GM21619 (cell line): ENCODE measurements around the gene HDGFL2.

Source experiments
- ATAC-seq: cut with Tn5 transposase; IDR thresholded peaks from one replicate; pipeline ENCODE4 v1.9.1; 2021; ENCODE audit not compliant: unreplicated experiment

The HDGFL2 gene

DNA sequence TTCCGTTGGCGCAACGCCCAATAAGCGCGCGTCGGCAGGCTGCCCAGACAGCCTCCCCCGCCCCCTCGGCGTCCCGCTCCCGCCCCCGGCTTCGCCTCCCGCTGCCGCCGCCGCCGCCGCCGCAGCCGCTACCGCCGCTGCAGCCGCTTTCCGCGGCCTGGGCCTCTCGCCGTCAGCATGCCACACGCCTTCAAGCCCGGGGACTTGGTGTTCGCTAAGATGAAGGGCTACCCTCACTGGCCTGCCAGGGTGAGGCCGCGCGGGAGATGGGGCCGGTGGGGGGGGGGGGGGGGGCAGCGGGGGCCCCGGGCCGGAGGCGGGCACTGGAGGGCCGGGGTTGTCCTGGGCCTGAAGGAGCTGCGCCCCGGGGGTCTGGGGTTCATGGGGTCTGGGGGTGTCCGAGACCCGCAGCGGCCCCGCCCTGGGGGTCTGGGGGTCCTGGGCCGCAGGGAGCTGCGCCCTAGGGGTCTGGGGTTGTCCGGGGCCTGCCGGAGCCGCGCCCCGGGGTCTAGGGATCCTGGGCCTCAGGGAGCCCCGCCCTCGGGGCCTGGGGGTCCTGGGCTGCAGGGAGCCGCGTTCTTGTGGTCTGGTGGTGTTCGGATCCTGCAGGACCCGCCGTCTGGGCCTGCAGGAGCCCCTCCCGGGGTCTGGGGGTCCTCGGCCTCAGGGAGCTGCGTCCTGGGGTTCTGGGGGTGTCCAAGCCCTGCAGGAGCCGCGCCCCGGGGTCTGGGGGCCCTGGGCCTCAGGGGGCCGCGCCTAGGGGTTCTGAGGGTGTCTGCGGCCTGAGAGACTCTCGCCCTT lies at the start of gene HDGFL2:
TSS of gene HDGFL2 (plus strand) at position 124 of the 801 bp plus-strand sequence. CDS start at position 178, 54 bp downstream.
- no peak for ATAC-seq

DNA sequence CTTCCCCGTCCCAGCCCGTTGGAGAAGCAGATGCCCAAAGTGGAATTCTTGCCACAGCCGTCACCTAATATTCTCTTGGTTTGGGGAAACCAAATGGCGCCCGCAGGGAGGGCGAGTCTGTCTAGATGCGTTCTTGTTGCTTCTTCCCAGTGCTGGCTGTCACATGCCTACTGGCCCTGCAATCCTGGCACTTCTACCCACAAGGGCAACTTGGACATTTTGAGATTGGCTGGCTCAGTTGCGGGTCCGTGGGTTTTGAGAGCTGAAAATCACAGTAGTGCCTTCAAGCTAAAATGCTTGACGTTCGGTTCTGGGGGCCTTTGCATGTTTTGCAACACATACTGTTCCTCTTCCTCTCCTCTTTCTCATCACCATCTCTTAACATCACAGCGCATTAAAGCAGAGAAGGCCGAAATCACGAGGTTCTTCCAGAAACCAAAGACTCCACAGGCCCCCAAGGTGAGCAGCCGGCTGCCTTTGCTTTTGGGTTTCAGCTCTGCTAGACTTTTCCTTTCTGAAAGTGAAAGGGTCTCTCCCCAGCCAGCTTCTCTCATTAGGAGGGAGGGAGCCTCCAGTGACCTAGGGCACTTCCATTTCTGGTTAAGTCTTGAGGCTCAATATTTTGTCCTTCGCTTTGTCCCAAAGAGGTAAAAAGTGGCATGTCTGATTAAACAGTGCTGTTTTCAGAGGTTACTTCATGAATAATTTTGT lies 48.5 kb upstream of the HDGFL2 start:
- no peak for ATAC-seq

DNA sequence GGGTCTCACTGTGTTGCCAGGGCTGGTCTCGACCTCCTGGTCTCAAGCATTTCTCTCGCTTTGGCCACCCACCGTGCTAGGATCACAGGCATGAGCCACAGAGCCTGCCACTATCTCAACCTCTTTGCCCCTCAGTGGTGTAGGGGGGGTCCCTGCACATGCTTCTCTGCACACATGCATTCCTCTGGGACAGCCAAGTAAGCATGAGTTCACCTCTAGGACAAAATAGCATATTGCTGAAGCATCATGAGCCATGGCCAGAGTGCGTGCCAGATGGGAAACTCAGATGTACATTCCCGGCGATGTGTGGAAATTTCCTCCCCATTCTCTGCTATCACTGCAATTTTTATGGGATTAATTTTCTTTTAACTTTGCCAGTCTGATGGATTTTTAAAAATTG lies 46.6 kb upstream of the HDGFL2 start:
- no peak for ATAC-seq

DNA sequence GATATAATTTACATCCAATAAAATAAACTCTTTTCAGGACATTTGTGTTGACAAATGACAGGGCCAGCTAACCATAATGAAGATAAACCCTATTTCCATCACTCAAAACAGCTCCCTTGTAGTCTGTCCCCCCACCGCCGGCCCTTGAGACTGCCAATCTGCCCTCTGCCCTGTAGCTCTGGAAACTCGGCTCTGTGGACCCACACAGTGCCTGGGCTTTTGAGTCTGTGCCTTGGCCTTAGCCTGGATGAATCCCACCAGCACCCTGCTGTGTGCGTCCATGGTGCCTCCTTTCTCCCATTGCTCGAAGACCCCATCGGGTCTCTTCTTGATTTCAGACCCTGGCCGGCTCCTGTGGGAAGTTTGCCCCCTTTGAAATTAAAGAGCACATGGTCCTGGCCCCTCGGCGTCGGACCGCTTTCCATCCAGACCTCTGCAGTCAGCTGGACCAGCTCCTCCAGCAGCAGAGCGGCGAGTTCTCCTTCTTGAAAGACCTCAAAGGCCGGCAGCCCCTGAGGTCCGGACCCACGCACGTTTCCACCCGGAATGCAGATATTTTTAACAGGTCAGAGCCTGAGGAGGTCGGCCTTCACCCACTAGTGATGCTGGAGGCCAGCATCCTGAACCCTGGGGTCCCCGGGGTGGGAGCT lies 43.6 kb upstream of the HDGFL2 start:
- ATAC-seq = no peak

DNA sequence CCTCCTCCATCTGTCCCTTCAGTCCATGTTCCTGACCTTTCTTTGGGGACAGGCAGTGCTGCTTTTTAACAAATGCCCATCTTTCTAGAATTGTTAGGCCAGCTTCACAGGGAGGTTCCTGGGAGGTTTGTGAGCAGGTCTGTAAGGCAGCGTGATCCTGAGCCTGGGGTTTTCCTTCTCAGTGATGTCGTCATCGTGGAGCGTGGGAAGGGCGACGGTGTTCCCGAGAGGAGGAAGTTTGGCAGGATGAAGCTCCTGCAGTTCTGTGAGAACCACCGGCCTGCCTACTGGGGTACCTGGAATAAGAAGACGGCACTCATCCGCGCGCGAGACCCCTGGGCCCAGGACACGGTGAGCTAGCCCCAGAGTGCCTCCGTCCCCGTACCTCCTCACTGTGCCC lies 42.8 kb upstream of the HDGFL2 start:
- ATAC-seq = no peak

DNA sequence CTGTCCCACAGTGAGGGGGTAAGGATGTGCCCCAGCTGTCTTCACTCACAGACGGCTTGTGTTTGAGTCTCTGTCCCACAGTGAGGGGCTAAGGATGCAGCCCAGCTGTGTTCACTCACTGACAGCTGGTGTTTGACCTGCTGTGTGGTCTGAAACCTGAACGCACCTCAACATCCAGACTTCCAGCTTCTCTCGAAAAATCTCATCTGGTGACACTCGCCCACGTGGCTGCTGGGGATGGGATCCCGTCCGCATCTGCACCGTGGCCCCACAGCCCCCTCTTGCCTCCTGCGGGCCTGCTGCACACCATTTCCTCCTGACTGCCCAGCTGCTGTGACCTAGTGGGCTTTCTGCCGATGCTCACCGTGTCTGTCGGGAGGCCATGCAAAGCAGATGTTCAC lies 42.3 kb upstream of the HDGFL2 start:
- no peak for ATAC-seq

DNA sequence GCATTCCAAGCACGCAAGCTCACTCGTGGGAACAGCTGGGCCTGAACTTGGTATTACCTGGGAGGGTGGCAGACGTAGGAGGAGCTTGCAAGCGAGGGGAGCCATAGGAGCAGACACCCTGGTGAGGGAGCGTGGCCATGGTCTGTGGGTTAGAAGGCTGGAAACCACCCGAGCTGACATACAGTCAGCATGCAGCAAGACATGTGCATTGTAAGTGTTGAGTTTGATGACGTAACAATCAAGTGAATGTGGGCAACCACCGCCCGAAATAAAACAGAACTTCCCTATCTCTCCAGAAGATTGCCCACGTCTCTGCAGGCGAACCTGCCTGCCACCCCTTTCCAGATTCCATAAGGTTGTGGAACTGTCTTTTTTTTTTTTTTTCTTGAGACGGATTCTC lies 41.3 kb upstream of the HDGFL2 start:
- no peak for ATAC-seq

DNA sequence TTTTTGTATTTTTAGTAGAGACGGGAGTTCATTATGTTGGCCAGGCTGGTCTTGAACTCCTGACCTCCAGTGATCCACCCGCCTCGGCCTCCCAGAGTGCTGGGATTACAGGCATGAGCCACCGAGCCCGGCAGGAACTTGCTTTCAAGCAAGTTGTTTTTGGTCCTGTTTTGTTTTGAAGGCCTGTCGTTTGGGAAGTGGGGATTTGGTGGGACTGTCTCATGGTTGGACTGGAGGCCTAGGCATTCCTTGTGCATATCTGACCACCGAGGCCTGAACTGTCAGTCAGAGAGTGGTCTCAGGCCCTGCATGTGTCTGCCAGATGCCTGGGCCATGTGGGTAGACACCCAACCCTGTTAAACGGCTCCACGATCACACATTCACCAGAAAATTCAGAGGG lies 40.8 kb upstream of the HDGFL2 start:
- no peak for ATAC-seq

DNA sequence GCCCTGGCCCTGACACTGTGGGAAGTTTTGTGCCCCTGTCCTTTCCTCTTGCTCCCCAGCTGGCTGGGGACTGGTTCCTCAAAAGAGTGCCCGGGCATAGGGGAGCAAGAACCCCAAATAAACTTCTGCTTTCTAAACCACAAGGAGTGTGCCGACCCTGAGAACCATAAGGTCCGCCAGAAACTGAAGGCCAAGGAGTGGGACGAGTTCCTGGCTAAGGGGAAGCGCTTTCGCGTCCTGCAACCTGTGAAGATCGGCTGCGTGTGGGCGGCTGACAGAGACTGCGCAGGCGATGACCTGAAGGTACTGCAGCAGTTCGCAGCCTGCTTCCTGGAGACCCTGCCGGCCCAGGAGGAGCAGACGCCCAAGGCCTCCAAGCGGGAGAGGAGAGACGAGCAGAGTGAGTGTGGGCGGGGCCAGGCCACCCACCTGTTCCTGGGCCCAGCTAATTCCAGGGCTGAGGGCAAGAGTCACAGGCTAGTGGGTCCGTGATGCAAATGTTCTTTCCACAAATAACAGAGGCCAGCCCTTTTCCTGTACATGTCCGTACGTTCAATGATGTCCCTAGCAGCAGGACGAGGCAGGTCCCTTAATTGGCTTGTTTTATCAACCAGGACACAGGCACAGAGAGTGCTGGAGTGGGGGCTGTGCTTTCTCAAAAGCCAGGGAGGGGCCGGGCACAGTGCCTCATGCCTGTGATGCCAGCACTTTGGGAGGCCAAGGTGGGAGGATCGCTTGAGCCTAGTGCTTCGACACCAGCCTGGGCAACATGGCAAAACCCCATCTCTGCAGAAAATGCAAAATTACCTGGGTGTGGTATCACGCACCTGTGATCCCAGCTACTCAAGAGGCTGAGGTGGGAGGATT lies 40.1 kb upstream of the HDGFL2 start:
- no peak for ATAC-seq

DNA sequence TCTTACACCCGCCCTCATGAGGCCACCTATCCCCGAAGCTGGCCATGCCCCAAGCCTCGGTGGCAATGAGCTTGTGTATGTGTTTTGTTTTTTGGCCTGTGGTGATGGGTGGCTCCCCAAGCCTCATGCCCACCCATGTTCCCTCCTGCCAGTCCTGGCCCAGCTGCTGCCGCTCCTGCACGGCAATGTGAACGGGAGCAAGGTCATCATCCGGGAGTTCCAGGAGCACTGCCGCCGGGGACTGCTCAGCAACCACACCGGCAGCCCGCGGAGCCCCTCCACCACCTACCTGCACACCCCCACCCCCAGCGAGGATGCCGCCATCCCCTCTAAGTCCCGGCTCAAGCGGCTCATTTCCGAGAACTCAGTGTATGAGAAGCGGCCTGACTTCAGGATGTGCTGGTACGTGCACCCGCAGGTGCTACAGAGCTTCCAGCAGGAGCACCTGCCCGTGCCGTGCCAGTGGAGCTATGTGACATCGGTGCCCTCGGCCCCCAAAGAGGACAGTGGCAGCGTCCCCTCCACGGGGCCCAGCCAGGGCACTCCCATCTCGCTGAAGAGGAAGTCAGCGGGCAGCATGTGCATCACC lies 39.1 kb upstream of the HDGFL2 start:
- no peak for ATAC-seq

DNA sequence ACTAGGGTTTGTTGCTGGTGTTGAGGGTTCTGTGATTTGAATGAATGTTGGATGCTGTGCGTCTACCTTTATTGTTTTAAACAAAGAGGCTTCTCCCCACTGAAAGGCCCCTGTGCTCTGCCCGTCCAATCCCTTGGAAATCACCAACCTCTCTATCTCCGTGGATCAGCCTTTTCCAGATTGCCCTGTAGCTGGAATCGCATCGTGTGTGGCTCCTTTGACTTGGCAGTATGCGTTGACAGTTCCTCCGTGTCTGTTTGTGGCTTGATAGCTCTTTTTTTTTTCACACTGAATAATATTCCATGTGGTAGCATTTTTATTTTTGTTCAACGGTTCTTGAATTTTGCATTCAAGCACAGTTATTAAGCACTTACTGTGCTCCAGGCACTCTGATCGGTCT lies 37.7 kb upstream of the HDGFL2 start:
- no peak for ATAC-seq

DNA sequence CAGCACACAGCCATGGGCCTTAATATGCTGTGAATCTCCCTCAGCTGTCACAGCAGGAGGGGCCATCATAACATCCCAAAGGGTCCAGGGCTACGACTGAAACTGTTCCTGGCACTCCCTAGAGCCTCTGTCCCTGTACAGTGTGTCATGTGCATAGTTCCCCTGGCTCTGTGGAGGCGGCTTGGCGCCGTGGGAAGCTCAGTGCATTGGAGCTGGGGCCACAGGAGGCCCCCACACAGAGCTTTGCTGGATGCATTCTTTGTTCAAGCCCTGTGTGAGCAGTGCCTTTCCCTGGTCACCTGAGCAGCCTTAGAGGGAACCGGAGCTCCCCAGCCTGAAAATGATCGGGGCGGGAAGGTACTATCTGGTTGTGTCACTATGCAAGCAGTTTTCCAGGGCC lies 35.9 kb upstream of the HDGFL2 start:
- no peak for ATAC-seq

DNA sequence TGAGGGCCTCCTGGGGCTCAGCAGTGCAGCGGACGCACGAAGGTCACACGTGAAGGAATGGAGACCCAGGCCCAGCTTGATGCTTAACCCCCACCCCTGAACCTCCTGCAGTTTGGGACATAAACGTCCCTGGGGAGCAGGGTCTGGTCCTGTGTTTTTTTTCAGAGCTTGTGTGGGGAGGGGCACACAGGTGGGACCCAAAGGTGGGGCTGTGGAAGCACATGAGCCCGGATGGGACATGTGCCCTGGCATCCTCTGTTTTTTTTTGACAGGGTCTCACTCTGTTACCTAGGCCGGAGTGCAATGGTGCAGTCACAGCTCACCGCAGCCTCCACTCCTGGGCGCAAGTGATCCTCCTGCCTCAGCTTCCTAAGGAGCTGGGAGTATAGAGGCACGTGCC lies 35.0 kb upstream of the HDGFL2 start:
- no peak for ATAC-seq

DNA sequence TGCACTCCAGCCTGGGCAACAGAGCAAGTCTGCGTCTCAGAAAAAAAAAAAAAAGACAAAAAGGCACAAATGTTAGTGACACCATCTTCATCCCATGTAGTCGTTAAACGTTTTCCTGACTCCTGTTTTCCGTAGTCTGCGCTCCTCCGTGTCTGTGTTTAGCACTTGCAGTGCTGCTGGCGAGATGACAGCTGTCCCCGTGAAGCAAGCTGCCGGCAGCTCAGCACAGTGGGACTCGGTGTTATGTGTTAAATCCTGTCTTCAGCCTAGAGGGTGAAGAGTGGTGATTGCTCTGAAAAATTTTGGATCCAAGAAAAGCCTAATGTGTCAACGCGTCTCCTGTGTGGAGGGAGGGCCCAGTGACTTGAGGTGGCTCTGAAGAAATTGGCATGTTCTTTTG lies 32.9 kb upstream of the HDGFL2 start:
- ATAC-seq = no peak

DNA sequence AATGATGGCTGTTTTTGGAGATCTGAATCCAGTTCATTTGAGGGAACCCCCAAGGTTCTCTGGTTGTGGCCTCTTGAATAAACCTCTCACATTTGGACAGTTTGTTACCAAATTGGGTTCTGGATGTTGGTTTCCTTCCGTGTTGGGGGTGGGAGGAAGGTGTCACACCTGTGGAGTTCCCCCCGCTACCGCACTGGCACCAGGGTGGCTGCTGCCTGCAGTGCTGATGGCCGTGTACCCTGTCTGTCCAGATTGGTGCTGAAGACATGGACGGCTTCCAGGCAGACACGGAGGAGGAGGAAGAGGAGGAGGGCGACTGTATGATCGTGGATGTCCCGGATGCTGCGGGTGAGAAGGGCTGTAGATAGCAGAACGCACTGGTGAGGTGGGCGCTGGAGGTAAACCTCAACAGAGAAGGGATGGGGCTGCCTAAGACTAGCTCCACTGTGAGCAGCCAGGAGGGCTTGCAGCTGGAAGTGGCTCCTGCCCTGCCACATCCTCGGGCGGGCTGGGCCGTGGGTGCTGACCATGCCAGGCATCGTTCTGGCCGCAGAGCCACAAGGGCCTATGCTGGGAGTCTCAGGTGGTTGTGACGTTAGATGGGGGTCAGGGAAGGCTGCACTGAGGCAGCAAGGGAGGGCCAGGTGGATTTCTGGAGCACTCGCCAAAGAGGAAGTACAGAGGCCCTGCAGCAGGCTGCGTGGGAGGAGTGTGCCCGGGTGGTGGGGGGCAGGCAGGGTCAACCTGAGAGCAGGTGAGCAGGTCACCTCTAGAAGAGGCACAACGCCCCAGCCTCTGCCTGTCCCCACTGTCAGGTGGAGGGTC lies 29.9 kb upstream of the HDGFL2 start:
- no peak for ATAC-seq

DNA sequence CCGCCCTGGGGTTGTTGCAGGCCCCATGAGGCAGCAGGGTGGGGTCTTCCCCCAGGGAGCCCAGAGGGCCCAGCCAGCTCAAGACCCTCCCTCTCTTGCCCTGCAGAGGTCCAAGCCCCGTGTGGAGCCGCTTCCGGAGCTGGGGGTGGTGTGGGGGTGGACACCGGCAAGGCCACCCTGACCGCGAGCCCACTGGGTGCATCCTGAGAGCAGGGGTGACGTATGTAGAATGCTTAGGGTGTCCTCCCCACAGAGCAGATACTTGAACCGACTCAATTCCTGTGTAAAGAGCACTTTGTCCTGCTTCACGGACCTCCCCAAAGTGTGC lies 29.3 kb upstream of the HDGFL2 start:
- no peak for ATAC-seq

DNA sequence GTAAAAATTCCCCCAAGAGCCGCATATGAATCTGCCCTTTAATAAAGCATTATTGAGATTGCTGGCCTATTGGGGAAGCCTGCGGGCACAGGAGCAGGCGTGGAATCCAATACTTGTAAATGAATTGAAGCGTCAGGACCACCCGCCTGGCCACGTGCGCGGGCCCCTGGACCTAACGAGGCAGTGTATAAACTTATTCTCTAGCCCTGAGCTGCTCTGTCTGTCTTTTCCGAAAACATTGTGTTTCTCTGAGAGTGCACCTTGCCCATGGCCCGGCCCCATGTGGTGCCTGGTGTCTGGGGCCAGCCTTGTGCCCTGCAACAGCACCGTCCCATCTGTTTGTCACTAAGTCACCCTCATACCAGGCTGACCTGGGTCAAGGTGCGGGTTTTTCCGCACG lies 28.9 kb upstream of the HDGFL2 start:
- ATAC-seq = no peak

DNA sequence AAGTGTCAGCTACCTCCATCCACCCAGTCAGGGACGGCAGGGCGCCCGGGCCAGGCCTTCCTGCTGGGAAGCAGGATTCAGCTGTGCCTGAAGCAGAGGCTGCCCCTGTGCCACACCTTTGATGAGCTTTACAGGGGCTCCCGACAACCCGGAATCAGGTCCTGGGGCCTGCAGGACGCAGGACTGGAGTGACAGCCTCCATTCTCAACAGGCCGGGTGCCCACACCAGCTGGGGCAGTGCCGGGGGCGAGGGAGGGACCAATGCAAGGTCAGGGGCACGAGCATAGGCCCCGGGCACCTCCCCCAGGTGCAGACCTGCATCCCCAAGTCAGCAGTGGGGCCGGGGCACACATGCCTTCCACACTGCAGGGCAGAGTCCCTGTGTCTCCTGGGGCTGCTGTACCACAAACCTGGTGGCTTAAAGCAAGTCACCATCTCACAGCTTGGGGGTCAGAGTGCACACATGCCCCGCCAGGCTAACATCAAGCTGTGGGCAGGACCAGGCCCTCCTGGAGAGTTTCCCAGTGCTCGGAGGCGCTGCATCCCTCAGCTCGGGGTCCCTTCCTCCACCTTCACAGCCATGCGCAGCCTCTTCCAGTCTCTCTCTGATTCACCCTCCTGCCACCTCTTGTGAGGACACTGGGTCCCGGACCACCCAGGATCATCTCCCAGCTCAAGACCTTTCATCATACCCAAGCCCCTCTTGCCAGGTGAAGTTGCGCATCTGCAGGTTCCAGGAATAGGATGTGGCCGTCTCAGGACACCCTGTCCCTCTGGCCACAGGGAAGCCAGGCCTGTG lies 27.9 kb upstream of the HDGFL2 start:
- ATAC-seq = no peak
